SK-N-SH (cell line): ENCODE results near the gene TMEM140. TPM values are rescaled to one million over a fixed set of nuclear protein-coding genes. Genes with fewer than 3 reads are reported as not detected.

ENCODE experiments used
- CTCF ChIA-PET: fragments of 300-600, 350-600 bp; formaldehyde crosslinking; extraction: SDS; loops from one replicate; lab custom pipeline; 2021; lab: Yijun Ruan, JAX
- POLR2A ChIA-PET: fragments of 350-600 bp; sonication (Branson Sonifier 250); formaldehyde crosslinking; extraction: SDS; loops from one replicate; lab custom pipeline; 2020; ENCODE audit warnings: antibody characterized with exemption, inconsistent platforms; lab: Yijun Ruan, JAX
- DNase-seq: peaks from one replicate; pipeline ENCODE4 v3.0.0; 2012
- H2AFZ ChIP-seq: fragments of 200-600 bp; sonication (generic); 2 replicates; pipeline ENCODE4 v1.8.1; 2016; ENCODE audit warnings: antibody characterized with exemption, mild to moderate bottlenecking, low read depth
- H3F3A ChIP-seq: fragments of 200-600 bp; sonication (generic); replicated peaks from 2 replicates; pipeline ENCODE3; 2016; ENCODE audit warnings: antibody characterized with exemption, mild to moderate bottlenecking; ENCODE audit not compliant: insufficient read depth
- H3K27ac ChIP-seq, 2 experiments: fragments of 200-500 bp in 1 of 2; fragments of 200-600 bp in 1 of 2; sonication (Bioruptor generic) in 1 of 2; sonication (generic), shearing (Covaris generic) in 1 of 2; 2 replicates each; pipeline versions ENCODE4 v1.5.1 to v1.6.1; 2014 to 2016; ENCODE audit warnings: low read depth in 2 of 2, inconsistent platforms in 1 of 2, low read length in 1 of 2, mild to moderate bottlenecking in 1 of 2, mixed read lengths in 1 of 2
- H3K27me3 ChIP-seq: fragments of 200-600 bp; sonication (generic), shearing (Covaris generic); 2 replicates; pipeline ENCODE4 v1.6.1; 2016; ENCODE audit warnings: mixed run types; ENCODE audit not compliant: insufficient read depth
- H3K36me3 ChIP-seq, 2 experiments: fragments of 200-500 bp in 1 of 2; fragments of 200-600 bp in 1 of 2; sonication (Bioruptor generic) in 1 of 2; sonication (generic) in 1 of 2; replicated peaks in 1 of 2; 2 replicates each; pipeline versions ENCODE3 to v1.5.1; 2014 to 2016; ENCODE audit warnings: low read length in 1 of 2, mild to moderate bottlenecking in 1 of 2; ENCODE audit not compliant: insufficient read depth in 2 of 2, control insufficient read depth in 1 of 2
- H3K4me1 ChIP-seq, 2 experiments: fragments of 200-500 bp in 1 of 2; fragments of 200-600 bp in 1 of 2; sonication (Bioruptor generic) in 1 of 2; sonication (generic), shearing (Covaris generic) in 1 of 2; 2 replicates each; pipeline versions ENCODE4 v1.5.1 to v1.6.1; 2014 to 2016; ENCODE audit warnings: low read depth in 1 of 2, low read length in 1 of 2, mixed run types in 1 of 2; ENCODE audit not compliant: insufficient read depth in 2 of 2, control insufficient read depth in 1 of 2
- H3K4me2 ChIP-seq: fragments of 200-600 bp; sonication (generic), shearing (Covaris generic); 2 replicates; pipeline ENCODE4 v1.6.1; 2017; ENCODE audit warnings: mixed run types
- H3K4me3 ChIP-seq, 2 experiments: fragments of 200-500 bp in 1 of 2; fragments of 200-600 bp in 1 of 2; sonication (Bioruptor generic) in 1 of 2; sonication (generic), shearing (Covaris generic) in 1 of 2; 2 replicates each; pipeline versions ENCODE4 v1.5.1 to v1.8.1; 2014 to 2016; ENCODE audit warnings: low read depth in 2 of 2, inconsistent platforms in 1 of 2, low read length in 1 of 2, mild to moderate bottlenecking in 1 of 2, mixed read lengths in 1 of 2, moderate library complexity in 1 of 2
- H3K79me2 ChIP-seq: fragments of 200-600 bp; sonication (generic); 2 replicates; pipeline ENCODE4 v1.8.1; 2017; ENCODE audit warnings: mild to moderate bottlenecking; ENCODE audit not compliant: insufficient read depth
- H3K9ac ChIP-seq: fragments of 200-600 bp; sonication (generic); 2 replicates; pipeline ENCODE4 v1.6.1; 2017; ENCODE audit warnings: mixed run types
- H3K9me2 ChIP-seq: fragments of 200-600 bp; sonication (generic); 2 replicates; pipeline ENCODE4 v1.6.1; 2017; ENCODE audit warnings: mixed run types
- H3K9me3 ChIP-seq: fragments of 200-600 bp; sonication (generic); 2 replicates; pipeline ENCODE4 v1.6.1; 2017; ENCODE audit warnings: mixed run types, mild to moderate bottlenecking, moderate library complexity
- H4K20me1 ChIP-seq: fragments of 200-600 bp; sonication (generic); 2 replicates; pipeline ENCODE4 v1.6.1; 2017; ENCODE audit warnings: mild to moderate bottlenecking, mixed run types; ENCODE audit not compliant: insufficient read depth
- CHD2 ChIP-seq: fragments of 150-350 bp; IDR thresholded peaks from 2 replicates; pipeline ENCODE4 v1.6.1; 2018; ENCODE audit warnings: low read length; ENCODE audit not compliant: partially characterized antibody
- EZH2phosphoT487 ChIP-seq: fragments of 200-600 bp; sonication (generic); IDR thresholded peaks from 2 replicates; pipeline ENCODE4 v1.6.1; 2017; ENCODE audit warnings: low read depth, mixed run types, mild to moderate bottlenecking, antibody characterized with exemption, moderate library complexity, borderline replicate concordance
- FOXM1 ChIP-seq: IDR thresholded peaks from 2 replicates; pipeline ENCODE4 v1.4.0; 2012; ENCODE audit warnings: low read depth, mild to moderate bottlenecking
- GATA2 ChIP-seq: sonication (generic); formaldehyde crosslinking; IDR thresholded peaks from 2 replicates; pipeline ENCODE4 v1.5.0; 2020; ENCODE audit warnings: mild to moderate bottlenecking, missing genetic modification reagents
- MXI1 ChIP-seq: IDR thresholded peaks from 2 replicates; pipeline ENCODE4 v1.6.1; 2012; ENCODE audit warnings: mild to moderate bottlenecking, low read depth, low read length, improper control_type of control experiment
- NRF1 ChIP-seq: IDR thresholded peaks from 2 replicates; pipeline ENCODE4 v1.6.1; 2012; ENCODE audit warnings: low read depth, mild to moderate bottlenecking, low read length
- PBX3 ChIP-seq: IDR thresholded peaks from 2 replicates; pipeline ENCODE4; 2012
- RAD21 ChIP-seq: IDR thresholded peaks from 2 replicates; pipeline ENCODE4 v1.6.1; 2012; ENCODE audit warnings: mild to moderate bottlenecking, low read length
- RCOR1 ChIP-seq: fragments of 150-350 bp; IDR thresholded peaks from 2 replicates; pipeline ENCODE4 v1.6.1; 2017; ENCODE audit warnings: antibody characterized with exemption, low read length
- RFX5 ChIP-seq: IDR thresholded peaks from 2 replicates; pipeline ENCODE4 v1.6.1; 2012; ENCODE audit warnings: mild to moderate bottlenecking, improper control_type of control experiment, low read length
- SIN3A ChIP-seq: IDR thresholded peaks from 2 replicates; pipeline ENCODE4 v1.6.1; 2012; ENCODE audit warnings: low read depth, mild to moderate bottlenecking, low read length, moderate library complexity, borderline replicate concordance
- TCF12 ChIP-seq: IDR thresholded peaks from 2 replicates; pipeline ENCODE4 v1.4.0; 2012
- whole genome bisulfite sequencing: methylation state at CpG from one replicate; pipeline ENCODE4 v1.1.6; 2017; ENCODE audit warnings: low lambda C conversion rate; 5-methylcytosine and 5-hydroxymethylcytosine counted together
- polyA plus RNA-seq, 3 experiments: library from polyadenylated mRNA; depleted of rRNA; stranded (reverse); fragments of >200 nt; gene quantifications; 2 replicates each; pipeline ENCODE4 v1.2.3, GENCODE V29; 2012
- TF ChIP-seq, protein P1 (sequence below): IDR thresholded peaks from 2 replicates; pipeline ENCODE4 v1.6.1; 2012; ENCODE audit warnings: mild to moderate bottlenecking, low read depth, low read length, moderate library complexity
- TF ChIP-seq, protein P2 (sequence below): IDR thresholded peaks from 2 replicates; pipeline ENCODE4 v1.4.0; 2012; ENCODE audit warnings: low read depth
- TF ChIP-seq, protein P3 (sequence below): fragments of 150-350 bp; IDR thresholded peaks from 2 replicates; pipeline ENCODE4 v1.6.1; 2017; ENCODE audit warnings: antibody characterized with exemption, low read length, low read depth, borderline replicate concordance

TMEM140 gene
- polyA plus RNA-seq, 1 of the 3 experiments (the other 2 are of a cell fraction): 0.12 TPM

GRCh38 chr7:135193615-135194081, 45.8 kb downstream of the TMEM140 start (continued):
- TF ChIP-seq, protein P1, sequence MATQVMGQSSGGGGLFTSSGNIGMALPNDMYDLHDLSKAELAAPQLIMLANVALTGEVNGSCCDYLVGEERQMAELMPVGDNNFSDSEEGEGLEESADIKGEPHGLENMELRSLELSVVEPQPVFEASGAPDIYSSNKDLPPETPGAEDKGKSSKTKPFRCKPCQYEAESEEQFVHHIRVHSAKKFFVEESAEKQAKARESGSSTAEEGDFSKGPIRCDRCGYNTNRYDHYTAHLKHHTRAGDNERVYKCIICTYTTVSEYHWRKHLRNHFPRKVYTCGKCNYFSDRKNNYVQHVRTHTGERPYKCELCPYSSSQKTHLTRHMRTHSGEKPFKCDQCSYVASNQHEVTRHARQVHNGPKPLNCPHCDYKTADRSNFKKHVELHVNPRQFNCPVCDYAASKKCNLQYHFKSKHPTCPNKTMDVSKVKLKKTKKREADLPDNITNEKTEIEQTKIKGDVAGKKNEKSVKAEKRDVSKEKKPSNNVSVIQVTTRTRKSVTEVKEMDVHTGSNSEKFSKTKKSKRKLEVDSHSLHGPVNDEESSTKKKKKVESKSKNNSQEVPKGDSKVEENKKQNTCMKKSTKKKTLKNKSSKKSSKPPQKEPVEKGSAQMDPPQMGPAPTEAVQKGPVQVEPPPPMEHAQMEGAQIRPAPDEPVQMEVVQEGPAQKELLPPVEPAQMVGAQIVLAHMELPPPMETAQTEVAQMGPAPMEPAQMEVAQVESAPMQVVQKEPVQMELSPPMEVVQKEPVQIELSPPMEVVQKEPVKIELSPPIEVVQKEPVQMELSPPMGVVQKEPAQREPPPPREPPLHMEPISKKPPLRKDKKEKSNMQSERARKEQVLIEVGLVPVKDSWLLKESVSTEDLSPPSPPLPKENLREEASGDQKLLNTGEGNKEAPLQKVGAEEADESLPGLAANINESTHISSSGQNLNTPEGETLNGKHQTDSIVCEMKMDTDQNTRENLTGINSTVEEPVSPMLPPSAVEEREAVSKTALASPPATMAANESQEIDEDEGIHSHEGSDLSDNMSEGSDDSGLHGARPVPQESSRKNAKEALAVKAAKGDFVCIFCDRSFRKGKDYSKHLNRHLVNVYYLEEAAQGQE: no peak
- TF ChIP-seq SIN3A: no peak

DNA sequence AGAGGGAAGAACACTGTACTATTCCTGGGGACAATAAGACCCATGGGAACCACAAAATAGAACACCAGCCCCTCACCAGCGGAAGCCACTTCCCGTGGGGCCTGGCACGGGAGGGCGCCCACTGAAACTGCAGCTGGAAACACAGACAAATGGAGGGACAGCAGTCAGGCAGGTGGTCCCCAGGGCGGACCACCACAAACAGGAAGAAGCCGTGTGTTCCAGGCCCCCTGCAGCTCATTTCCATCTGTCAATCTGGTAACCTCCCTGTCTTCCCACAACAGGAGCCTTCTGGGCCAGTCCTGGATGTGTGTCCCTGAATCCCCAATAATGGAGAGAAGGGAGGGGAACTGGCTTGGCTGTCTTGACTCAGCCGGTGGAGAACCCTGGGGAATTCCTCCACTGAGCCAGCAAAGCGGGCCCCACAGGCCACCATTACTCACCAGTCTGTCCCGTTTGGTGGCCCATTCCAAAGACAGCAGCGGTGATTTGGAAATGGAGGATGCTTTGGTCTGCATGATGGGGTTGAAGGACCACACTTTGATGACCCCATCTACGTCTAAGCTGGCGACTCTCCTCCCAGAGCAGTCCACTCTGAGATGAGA, 46.7 kb downstream of the TMEM140 start:
- no peak overlapping the region for H3K27ac ChIP-seq
- WGBS: 87% methylated on average over 10 of the region's 12 CpGs
- no peak overlapping the region for H2AFZ ChIP-seq
- no peaks in the 10 kb centered on the region for H3K9me2 ChIP-seq
- H3K36me3 ChIP-seq: peaks cover 0 to 26% of the 10 kb centered on the region in 2 experiments
- TF ChIP-seq, protein P1: no peak
- TF ChIP-seq RFX5 (no peak), SIN3A (no peak), TCF12 (no peak), NRF1 (no peak), MXI1 (no peak), CHD2 (no peak), FOXM1 (no peak), RCOR1 (no peak), GATA2 (CRISPR knock-in tag) (no peak), RAD21 (no peak), PBX3 (no peak), EZH2phosphoT487 (no peak)
- TF ChIP-seq, protein P2, sequence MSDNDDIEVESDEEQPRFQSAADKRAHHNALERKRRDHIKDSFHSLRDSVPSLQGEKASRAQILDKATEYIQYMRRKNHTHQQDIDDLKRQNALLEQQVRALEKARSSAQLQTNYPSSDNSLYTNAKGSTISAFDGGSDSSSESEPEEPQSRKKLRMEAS: no peak
- TF ChIP-seq, protein P3, sequence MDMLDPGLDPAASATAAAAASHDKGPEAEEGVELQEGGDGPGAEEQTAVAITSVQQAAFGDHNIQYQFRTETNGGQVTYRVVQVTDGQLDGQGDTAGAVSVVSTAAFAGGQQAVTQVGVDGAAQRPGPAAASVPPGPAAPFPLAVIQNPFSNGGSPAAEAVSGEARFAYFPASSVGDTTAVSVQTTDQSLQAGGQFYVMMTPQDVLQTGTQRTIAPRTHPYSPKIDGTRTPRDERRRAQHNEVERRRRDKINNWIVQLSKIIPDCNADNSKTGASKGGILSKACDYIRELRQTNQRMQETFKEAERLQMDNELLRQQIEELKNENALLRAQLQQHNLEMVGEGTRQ: no peak
- no peak overlapping the region for H3K4me2 ChIP-seq
- POLR2A ChIA-PET: no interaction called here
- H3K4me1 ChIP-seq: peaks cover 0 to 6% of the 10 kb centered on the region in 2 experiments; a peak in 2 of 4 replicates
- H4K20me1 ChIP-seq: no peaks in the 10 kb centered on the region
- H3K27me3 ChIP-seq: no peaks in the 10 kb centered on the region
- H3K79me2 ChIP-seq: no peaks in the 10 kb centered on the region
- H3K9me3 ChIP-seq: no peaks in the 10 kb centered on the region
- no peak overlapping the region for H3K9ac ChIP-seq
- CTCF ChIA-PET: interaction anchor here (1.3 kb wide), 1 partner anchor 10 kb away, joined by 3 read pairs; no protein-coding TSS in a partner anchor
- no peak for DNase-seq
- no peaks in the 10 kb centered on the region for H3F3A ChIP-seq
- H3K4me3 ChIP-seq: no peak overlapping the region
